A549 (cell line): ENCODE results near the gene TRAK2. TPM values are rescaled to one million over a fixed set of nuclear protein-coding genes. Genes with fewer than 3 reads are reported as not detected.
"Not testable (repeated sequence)": the region's sequence is repeated elsewhere in the genome, so short reads cannot be mapped to it uniquely, and the experiment has no call there.

Experiments used
- ATAC-seq, 2 experiments: fragments of 200-7000 bp in 1 of 2; fragments of >200 bp in 1 of 2; cut with Nextera tagmentation in 1 of 2; cut with Tn5 transposase in 1 of 2; 3 replicates each; pipeline versions ENCODE4 v1.8.0 to v1.9.1; 2018 to 2020; ENCODE audit warnings: mild to moderate bottlenecking in 1 of 2, moderate library complexity in 1 of 2
- CTCF ChIA-PET: fragments of 300-600 bp; sonication (Branson Sonifier 250); formaldehyde crosslinking; extraction: SDS; loops from one replicate; lab custom pipeline; 2021; ENCODE audit warnings: antibody characterized with exemption, inconsistent platforms; lab: Yijun Ruan, JAX
- POLR2A ChIA-PET: fragments of 350-600 bp; formaldehyde crosslinking; extraction: SDS; loops from one replicate; lab custom pipeline; 2021; ENCODE audit warnings: antibody characterized with exemption, inconsistent platforms; lab: Yijun Ruan, JAX
- DNase-seq, 2 experiments: peaks; one replicate each; pipeline versions ENCODE4 v3.0.0 to v3.0.0-alpha.2; 2011 to 2016; ENCODE audit warnings: low read depth in 1 of 2, low spot score in 1 of 2
- FAIRE-seq: peaks from 2 replicates; lab custom pipeline; 2011; peaks lifted over from hg19 to GRCh38; lab: Jason Lieb, UNC
- H3K27ac ChIP-seq, 2 experiments: fragments of >200 bp; sonication (Bioruptor Twin); formaldehyde crosslinking; 3 replicates each; pipeline ENCODE4 v1.5.1; 2016 to 2017
- H3K4me1 ChIP-seq: fragments of >200 bp; sonication (Bioruptor Twin); formaldehyde crosslinking; 3 replicates; pipeline ENCODE4 v1.6.1; 2016
- H3K4me2 ChIP-seq: fragments of >200 bp; sonication (Bioruptor Twin); formaldehyde crosslinking; 3 replicates; pipeline ENCODE4 v1.6.1; 2016
- H3K4me3 ChIP-seq: fragments of >200 bp; sonication (Bioruptor Twin); formaldehyde crosslinking; 3 replicates; pipeline ENCODE4 v1.5.1; 2016
- H3K9me3 ChIP-seq: fragments of >200 bp; sonication (Bioruptor Twin); formaldehyde crosslinking; 3 replicates; pipeline ENCODE4 v1.6.1; 2016
- CBX2 ChIP-seq: fragments of 200-600 bp; sonication (generic); IDR thresholded peaks from 2 replicates; pipeline ENCODE4 v1.6.1; 2016; ENCODE audit warnings: low read depth, mild to moderate bottlenecking, borderline replicate concordance
- CBX8 ChIP-seq: fragments of 200-600 bp; sonication (generic); IDR thresholded peaks from 2 replicates; pipeline ENCODE4 v1.6.1; 2016
- CTCF ChIP-seq: fragments of >200 bp; sonication (Bioruptor Twin); formaldehyde crosslinking; IDR thresholded peaks from 3 replicates; pipeline ENCODE4 v1.5.1; 2016
- EHF ChIP-seq: fragments of 250-450 bp; sonication (Bioruptor Pico); IDR thresholded peaks from 2 replicates; pipeline ENCODE4 v1.5.0; 2020; ENCODE audit warnings: mild to moderate bottlenecking
- EHMT2 ChIP-seq: fragments of 200-600 bp; sonication (generic); IDR thresholded peaks from 2 replicates; pipeline ENCODE4 v1.6.1; 2016; ENCODE audit warnings: antibody characterized with exemption, low read depth, mild to moderate bottlenecking, moderate library complexity
- HEYL ChIP-seq: fragments of 250-450 bp; sonication (Bioruptor Pico); IDR thresholded peaks from 2 replicates; pipeline ENCODE4 v1.8.0; 2021; ENCODE audit warnings: mild to moderate bottlenecking, moderate library complexity
- HMGXB4 ChIP-seq: fragments of 250-450 bp; sonication (Bioruptor Pico); IDR thresholded peaks from 2 replicates; pipeline ENCODE4 v1.5.0; 2021; ENCODE audit warnings: mild to moderate bottlenecking, moderate library complexity, borderline replicate concordance
- HOXB5 ChIP-seq: fragments of 250-450 bp; sonication (Bioruptor Pico); IDR thresholded peaks from 2 replicates; pipeline ENCODE4 v1.5.0; 2020; ENCODE audit warnings: mild to moderate bottlenecking, moderate library complexity
- JUNB ChIP-seq: fragments of >200 bp; sonication (Bioruptor Twin); formaldehyde crosslinking; IDR thresholded peaks from 2 replicates; pipeline ENCODE4 v1.6.1; 2016
- MAZ ChIP-seq: fragments of 150-350 bp; IDR thresholded peaks from 2 replicates; pipeline ENCODE4 v1.6.1; 2014; ENCODE audit warnings: antibody characterized with exemption, low read depth, low read length, borderline replicate concordance
- NFE2L2 ChIP-seq: fragments of 150-350 bp; conservative IDR thresholded peaks from 2 replicates; pipeline ENCODE4 v1.6.1; 2014; ENCODE audit warnings: low read length
- NPAS2 ChIP-seq: fragments of 250-450 bp; sonication (Bioruptor Pico); IDR thresholded peaks from 2 replicates; pipeline ENCODE4 v1.8.0; 2022; ENCODE audit warnings: mild to moderate bottlenecking, moderate library complexity, borderline replicate concordance
- NR3C1 ChIP-seq: fragments of >200 bp; sonication (Bioruptor Twin); formaldehyde crosslinking; IDR thresholded peaks from 3 replicates; pipeline ENCODE4 v1.6.1; 2017
- PHF8 ChIP-seq: fragments of 200-600 bp; sonication (generic); IDR thresholded peaks from 2 replicates; pipeline ENCODE4 v1.6.1; 2016; ENCODE audit warnings: low read depth, mild to moderate bottlenecking, antibody characterized with exemption, moderate library complexity, borderline replicate concordance
- POLR2A ChIP-seq: IDR thresholded peaks from 2 replicates; pipeline ENCODE4 v1.6.1; 2012; ENCODE audit warnings: mild to moderate bottlenecking, low read length
- POLR2AphosphoS2 ChIP-seq: conservative IDR thresholded peaks from 2 replicates; pipeline ENCODE4 v1.6.1; 2012; ENCODE audit warnings: low read length, improper control_type of control experiment, inconsistent platforms
- RARB ChIP-seq: fragments of 250-450 bp; sonication (Bioruptor Pico); IDR thresholded peaks from 2 replicates; pipeline ENCODE4 v1.8.0; 2021; ENCODE audit warnings: mild to moderate bottlenecking, moderate library complexity
- RFX5 ChIP-seq: fragments of 450-650 bp; IDR thresholded peaks from 2 replicates; pipeline ENCODE4 v1.7.1; 2014; ENCODE audit warnings: antibody characterized with exemption, mild to moderate bottlenecking, moderate library complexity
- TFCP2L1 ChIP-seq: fragments of 250-450 bp; sonication (Bioruptor Pico); IDR thresholded peaks from 2 replicates; pipeline ENCODE4 v1.5.0; 2021; ENCODE audit warnings: mild to moderate bottlenecking
- WGBS: methylation state at CpG from one replicate; pipeline ENCODE4 v1.1.6; 2017; ENCODE audit errors: missing lambda C conversion rate; 5-methylcytosine and 5-hydroxymethylcytosine counted together
- polyA plus RNA-seq, 4 experiments: library from polyadenylated mRNA; depleted of rRNA in 3 of 4; stranded (reverse); fragments of >200 nt; fragmentation: RNase III in 1 of 4; extraction: RNeasy Plus Mini Kit Qiagen cat#74134 plus additional on column Dnase treatment in 1 of 4; gene quantifications; 2 replicates in 3 of 4; 3 replicates in 1 of 4; pipeline ENCODE4 v1.2.3, GENCODE V29; 2011 to 2017
- TF ChIP-seq, protein P1 (sequence below): fragments of 150-350 bp; IDR thresholded peaks from 2 replicates; pipeline ENCODE4 v1.6.1; 2014; ENCODE audit warnings: low read depth, mild to moderate bottlenecking, low read length
- TF ChIP-seq, protein P2 (sequence below): IDR thresholded peaks from 2 replicates; pipeline ENCODE4 v1.6.1; 2012

TRAK2 gene
- polyA plus RNA-seq, 2 of the 4 experiments (the other 2 are of a cell fraction), result 10.2 to 22.4 TPM

DNA sequence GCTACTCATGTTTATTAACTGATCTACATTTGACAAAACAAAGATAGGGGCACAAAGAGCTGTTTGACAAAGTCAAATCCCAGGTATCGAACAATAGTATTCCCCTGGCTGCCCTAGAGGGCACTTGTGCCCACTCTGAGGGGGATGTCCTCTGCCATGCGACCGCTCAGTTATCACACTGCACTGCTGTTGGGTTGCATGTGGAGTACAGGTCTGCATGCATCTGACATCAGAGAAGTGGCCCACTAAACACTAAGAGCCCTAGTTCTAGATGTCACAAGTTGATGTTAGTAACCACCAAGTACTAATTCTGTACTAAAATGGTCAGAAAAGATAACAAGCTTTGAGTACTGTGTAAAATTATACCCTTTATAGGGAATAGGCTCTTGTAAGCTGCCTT, 74.0 kb downstream of the TRAK2 start (continued):
- TF ChIP-seq, protein P1, sequence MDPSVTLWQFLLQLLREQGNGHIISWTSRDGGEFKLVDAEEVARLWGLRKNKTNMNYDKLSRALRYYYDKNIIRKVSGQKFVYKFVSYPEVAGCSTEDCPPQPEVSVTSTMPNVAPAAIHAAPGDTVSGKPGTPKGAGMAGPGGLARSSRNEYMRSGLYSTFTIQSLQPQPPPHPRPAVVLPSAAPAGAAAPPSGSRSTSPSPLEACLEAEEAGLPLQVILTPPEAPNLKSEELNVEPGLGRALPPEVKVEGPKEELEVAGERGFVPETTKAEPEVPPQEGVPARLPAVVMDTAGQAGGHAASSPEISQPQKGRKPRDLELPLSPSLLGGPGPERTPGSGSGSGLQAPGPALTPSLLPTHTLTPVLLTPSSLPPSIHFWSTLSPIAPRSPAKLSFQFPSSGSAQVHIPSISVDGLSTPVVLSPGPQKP, result no peak
- TF ChIP-seq NPAS2 (CRISPR knock-in tag) (no peak), JUNB (no peak), NR3C1 (no peak)

- POLR2A ChIA-PET, result no interaction called here
- CTCF ChIA-PET, result interaction anchor here (1.5 kb wide), 1 partner anchor 24 kb away, joined by 4 read pairs; no protein-coding TSS in a partner anchor
- Histone ChIP-seq H3K27ac (no peak overlapping the region), H3K4me3 (no peak overlapping the region), H3K4me1 (no peaks in the 10 kb centered on the region), H3K4me2 (no peak overlapping the region), H3K9me3 (peaks cover 20% of the 10 kb centered on the region)
- no peak for DNase-seq
- ATAC-seq, result no peak
- WGBS, result 93% methylated on average over 4 of the region's 11 CpGs
- no peak for TF ChIP-seq NFE2L2
- TF ChIP-seq POLR2A, result no peak
- TF ChIP-seq CBX8, result no peak
- TF ChIP-seq, protein P2, sequence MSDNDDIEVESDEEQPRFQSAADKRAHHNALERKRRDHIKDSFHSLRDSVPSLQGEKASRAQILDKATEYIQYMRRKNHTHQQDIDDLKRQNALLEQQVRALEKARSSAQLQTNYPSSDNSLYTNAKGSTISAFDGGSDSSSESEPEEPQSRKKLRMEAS, result no peak
- no peak for TF ChIP-seq CBX2
- TF ChIP-seq EHF (CRISPR knock-in tag), result no peak
- no peak for TF ChIP-seq HOXB5 (CRISPR knock-in tag)
- TF ChIP-seq HMGXB4, result no peak
- TF ChIP-seq RARB (CRISPR knock-in tag), result no peak
- TF ChIP-seq POLR2AphosphoS2, result no peak
- no peak for TF ChIP-seq MAZ
- no peak for TF ChIP-seq EHMT2
- TF ChIP-seq JUNB, result no peak
- no peak for TF ChIP-seq NPAS2 (CRISPR knock-in tag)
- no peak for TF ChIP-seq TFCP2L1 (CRISPR knock-in tag)
- TF ChIP-seq CTCF, result no peak
- TF ChIP-seq HEYL (CRISPR knock-in tag), result no peak
- TF ChIP-seq PHF8, result no peak
- TF ChIP-seq RFX5, result no peak
- FAIRE-seq, result no peak
These were observed 81.5 kb downstream of the TRAK2 start for GRCh38 chr2:201369775-201370174.

- 94% methylated on average over 8 of the region's 8 CpGs for WGBS
- H3K27ac ChIP-seq, H3K4me2 ChIP-seq, H3K4me1 ChIP-seq, ATAC-seq, POLR2A ChIA-PET, FAIRE-seq, DNase-seq, H3K4me3 ChIP-seq: not testable (repeated sequence)
- CTCF ChIA-PET, result interaction anchor here (1.5 kb wide), 1 partner anchor 24 kb away, joined by 4 read pairs; no protein-coding TSS in a partner anchor
- H3K9me3 ChIP-seq, result peaks cover 20% of the 10 kb centered on the region
These were observed 81.9 kb downstream of the TRAK2 start for GRCh38 chr2:201369318-201369717.
